GM12878 (cell line): Measurements from ENCODE around the gene ASRGL1. TPM values are rescaled to one million over a fixed set of nuclear protein-coding genes. Genes with fewer than 3 reads are reported as not detected.

ENCODE experiments used
- ATF7 ChIP-seq: fragments of 450-650 bp; IDR thresholded peaks from 2 replicates; pipeline ENCODE4 v1.6.1; 2016; ENCODE audit warnings: low read depth, mild to moderate bottlenecking
- BMI1 ChIP-seq: fragments of 450-650 bp; IDR thresholded peaks from 2 replicates; pipeline ENCODE4 v1.6.1; 2016; ENCODE audit warnings: mild to moderate bottlenecking, moderate library complexity, borderline replicate concordance
- CBX3 ChIP-seq: fragments of 200-600 bp; sonication (generic); IDR thresholded peaks from 2 replicates; pipeline ENCODE4 v1.6.1; 2016; ENCODE audit warnings: low read depth, borderline replicate concordance
- CHD2 ChIP-seq: IDR thresholded peaks from 2 replicates; pipeline ENCODE4 v1.6.1; 2011; ENCODE audit warnings: low read depth, low read length, improper control_type of control experiment, borderline replicate concordance
- IKZF2 ChIP-seq, 2 experiments: fragments of 450-650 bp; IDR thresholded peaks; 2 replicates each; pipeline ENCODE4 v1.6.1; 2017; ENCODE audit warnings: mild to moderate bottlenecking in 2 of 2, moderate library complexity in 2 of 2
- IRF5 ChIP-seq: fragments of 450-650 bp; IDR thresholded peaks from 2 replicates; pipeline ENCODE4 v1.6.1; 2017; ENCODE audit warnings: borderline replicate concordance
- MLLT1 ChIP-seq: fragments of 450-650 bp; IDR thresholded peaks from 2 replicates; pipeline ENCODE4 v1.6.1; 2016; ENCODE audit warnings: mild to moderate bottlenecking
- MTA2 ChIP-seq: fragments of 450-650 bp; IDR thresholded peaks from 2 replicates; pipeline ENCODE4 v1.6.1; 2016; ENCODE audit warnings: low read depth, mild to moderate bottlenecking, moderate library complexity
- MYB ChIP-seq: fragments of 150-350 bp; IDR thresholded peaks from 2 replicates; pipeline ENCODE4 v1.6.1; 2014; ENCODE audit warnings: mild to moderate bottlenecking, low read depth, low read length, borderline replicate concordance
- NBN ChIP-seq: fragments of 450-650 bp; IDR thresholded peaks from 2 replicates; pipeline ENCODE4 v1.6.1; 2016
- NFXL1 ChIP-seq: fragments of 450-650 bp; IDR thresholded peaks from 2 replicates; pipeline ENCODE4 v1.6.1; 2017; ENCODE audit warnings: antibody characterized with exemption, mild to moderate bottlenecking, borderline replicate concordance
- NFYA ChIP-seq: IDR thresholded peaks from 2 replicates; pipeline ENCODE4 v1.6.1; 2011; ENCODE audit warnings: low read depth, mild to moderate bottlenecking, low read length, improper control_type of control experiment, borderline replicate concordance
- PKNOX1 ChIP-seq: fragments of 450-650 bp; IDR thresholded peaks from 2 replicates; pipeline ENCODE4 v1.6.1; 2016; ENCODE audit warnings: mild to moderate bottlenecking
- POLR2AphosphoS2 ChIP-seq: IDR thresholded peaks from 2 replicates; pipeline ENCODE4 v1.6.1; 2011; ENCODE audit warnings: low read depth, mild to moderate bottlenecking, low read length, improper control_type of control experiment, moderate library complexity
- RELA ChIP-seq: fragments of 450-650 bp; IDR thresholded peaks from 2 replicates; pipeline ENCODE4 v1.8.0; 2014; ENCODE audit warnings: borderline replicate concordance; ENCODE audit not compliant: partially characterized antibody
- RELB ChIP-seq: fragments of 450-650 bp; IDR thresholded peaks from 2 replicates; pipeline ENCODE4 v1.6.1; 2017; ENCODE audit warnings: low read depth, mild to moderate bottlenecking, moderate library complexity
- RFX5 ChIP-seq: IDR thresholded peaks from 2 replicates; pipeline ENCODE4 v1.6.1; 2011; ENCODE audit warnings: low read depth, low read length, improper control_type of control experiment
- RUNX3 ChIP-seq: IDR thresholded peaks from 2 replicates; pipeline ENCODE4 v1.6.1; 2012; ENCODE audit warnings: low read length, inconsistent platforms
- SKIL ChIP-seq: fragments of 450-650 bp; IDR thresholded peaks from 2 replicates; pipeline ENCODE4 v1.6.1; 2017; ENCODE audit warnings: mild to moderate bottlenecking, low read depth, inconsistent platforms; ENCODE audit not compliant: poor library complexity, severe bottlenecking
- SMARCA5 ChIP-seq: fragments of 450-650 bp; IDR thresholded peaks from 2 replicates; pipeline ENCODE4 v1.6.1; 2017; ENCODE audit warnings: mild to moderate bottlenecking
- SPI1 ChIP-seq: IDR thresholded peaks from 2 replicates; pipeline ENCODE4 v1.6.1; 2011; ENCODE audit warnings: low read depth, mild to moderate bottlenecking, low read length, moderate library complexity, borderline replicate concordance; ENCODE audit not compliant: insufficient read depth
- YBX1 ChIP-seq: fragments of 450-650 bp; IDR thresholded peaks from 2 replicates; pipeline ENCODE4 v1.6.1; 2016; ENCODE audit warnings: antibody characterized with exemption
- ZNF207 ChIP-seq: fragments of 450-650 bp; IDR thresholded peaks from 2 replicates; pipeline ENCODE4 v1.6.1; 2014; ENCODE audit warnings: antibody characterized with exemption, mild to moderate bottlenecking, borderline replicate concordance
- polyA plus RNA-seq, 11 experiments: library from polyadenylated mRNA; depleted of rRNA in 4 of 11; unstranded in 6 of 11; stranded (reverse) in 5 of 11; fragments of >200 nt; fragmentation: Nextera tagmentation in 4 of 11; fragmentation: Illumina TruSeq in 1 of 11; extraction: Ambion mirVana in 4 of 11; extraction: Trizol in 1 of 11; gene quantifications; 1 replicate in 1 of 11; 2 replicates in 10 of 11; pipeline versions ENCODE4 v1.2.1 to v1.2.3, GENCODE V29; 2011 to 2016; ENCODE audit warnings: inconsistent platforms in 2 of 11, missing spikeins in 2 of 11, low read depth in 1 of 11
- total RNA-seq, 4 experiments: library from RNA; depleted of rRNA in 3 of 4; stranded (reverse); fragments of >200 nt in 3 of 4; fragmentation: Illumina TruSeq in 1 of 4; extraction: Trizol in 1 of 4; gene quantifications; 2 replicates each; pipeline versions ENCODE4 v1.2.1 to v1.2.3, GENCODE V29; 2013 to 2021

The ASRGL1 gene
- total and polyA plus RNA-seq, 10 of the 15 experiments (the other 5 are each of a cell fraction or from before 2014, with no cell fraction given), result 0.97 to 24.5 (median 4.8) TPM

GRCh38 chr11:62352355-62353336, 15.4 kb downstream of the ASRGL1 start (continued):
- TF ChIP-seq SKIL (peak; percentile 49), NBN (peak; percentile 82), RFX5 (no peak), NFYA (no peak), MYB (no peak), CBX3 (no peak), NFXL1 (no peak), ATF7 (peak; percentile 60), IRF5 (no peak), IKZF2 (IDR thresholded peaks at IDR 0.05) (peak; percentile 69 to 74; a peak in 3 of 4 replicates), BMI1 (no peak), MLLT1 (peak; percentile 54; the same call in 1 of the 2 replicates), RUNX3 (peak; percentile 63), YBX1 (no peak), RELB (peak; percentile 86), PKNOX1 (peak; percentile 15; the same call in 1 of the 2 replicates), MTA2 (peak; percentile 87), RELA (no peak), SMARCA5 (no peak), ZNF207 (no peak), POLR2AphosphoS2 (no peak), SPI1 (no peak), CHD2 (no peak)
